Measurements from ENCODE around the gene EXOC7. TPM values are rescaled to one million over a fixed set of nuclear protein-coding genes. Genes with fewer than 3 reads are reported as not detected.
"Not testable (repeated sequence)": the region's sequence is repeated elsewhere in the genome, so short reads cannot be mapped to it uniquely, and the experiment has no call there.

Gene EXOC7
- total RNA-seq, 2 experiments from 2014 or later: 163 to 164 TPM

DNA sequence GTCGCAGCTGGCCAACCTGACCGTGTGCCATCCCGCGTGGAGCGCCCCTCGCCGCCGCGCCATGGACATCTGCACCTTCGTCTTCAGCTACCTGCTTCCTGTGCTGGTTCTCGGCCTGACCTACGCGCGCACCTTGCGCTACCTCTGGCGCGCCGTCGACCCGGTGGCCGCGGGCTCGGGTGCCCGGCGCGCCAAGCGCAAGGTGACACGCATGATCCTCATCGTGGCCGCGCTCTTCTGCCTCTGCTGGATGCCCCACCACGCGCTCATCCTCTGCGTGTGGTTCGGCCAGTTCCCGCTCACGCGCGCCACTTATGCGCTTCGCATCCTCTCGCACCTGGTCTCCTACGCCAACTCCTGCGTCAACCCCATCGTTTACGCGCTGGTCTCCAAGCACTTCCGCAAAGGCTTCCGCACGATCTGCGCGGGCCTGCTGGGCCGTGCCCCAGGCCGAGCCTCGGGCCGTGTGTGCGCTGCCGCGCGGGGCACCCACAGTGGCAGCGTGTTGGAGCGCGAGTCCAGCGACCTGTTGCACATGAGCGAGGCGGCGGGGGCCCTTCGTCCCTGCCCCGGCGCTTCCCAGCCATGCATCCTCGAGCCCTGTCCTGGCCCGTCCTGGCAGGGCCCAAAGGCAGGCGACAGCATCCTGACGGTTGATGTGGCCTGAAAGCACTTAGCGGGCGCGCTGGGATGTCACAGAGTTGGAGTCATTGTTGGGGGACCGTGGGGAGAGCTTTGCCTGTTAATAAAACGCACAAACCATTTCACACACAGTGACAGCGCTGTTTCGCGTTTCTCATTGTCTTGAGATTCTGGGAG lies 26.6 kb downstream of the EXOC7 start:
- Mint-ChIP-seq H3K4me3 (peak overlapping the region; percentile 82), H3K4me1 (peaks cover 16% of the 10 kb centered on the region), H3K36me3 (peaks cover 1% of the 10 kb centered on the region), H3K27me3 (peaks cover 55% of the 10 kb centered on the region), H3K9me3 (no peaks in the 10 kb centered on the region), H3K27ac (peak overlapping the region; percentile 65)
- peak; percentile 65 for DNase-seq
- ATAC-seq (ENCODE audit: low read depth): peak; percentile 35
- POLR2A ChIA-PET: interaction anchor here (0.5 to 1.4 kb wide), 6 partner anchors 8 to 1994 kb away, joined by 3 to 9 read pairs (median 3); partner anchors contain the start of gene LLGL2

DNA sequence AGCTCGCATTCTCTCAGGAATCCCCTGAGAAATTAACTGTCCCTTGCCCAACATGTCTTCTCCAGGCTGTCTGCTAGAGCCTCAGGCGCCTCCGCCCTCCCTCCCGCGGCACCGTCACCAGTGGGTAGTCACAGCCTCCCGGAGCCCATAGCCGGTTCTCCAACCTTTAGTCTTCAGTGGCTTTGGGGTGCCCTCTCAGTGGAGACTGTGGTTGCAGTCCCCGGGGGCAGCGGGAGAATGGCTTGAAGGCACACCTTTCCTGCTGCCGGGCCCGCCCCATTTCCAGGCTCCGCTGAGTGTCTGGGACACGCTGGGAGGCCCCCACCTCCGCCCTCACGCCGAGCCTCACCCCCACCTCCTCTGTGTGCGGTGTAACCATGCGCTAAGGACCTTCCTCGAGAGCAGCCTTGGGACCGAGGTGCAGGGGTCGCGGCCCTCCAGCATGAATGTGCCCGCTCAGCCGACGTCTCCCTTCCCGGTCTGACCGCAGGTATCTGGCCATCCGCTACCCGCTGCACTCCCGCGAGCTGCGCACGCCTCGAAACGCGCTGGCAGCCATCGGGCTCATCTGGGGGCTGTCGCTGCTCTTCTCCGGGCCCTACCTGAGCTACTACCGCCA lies 27.3 kb downstream of the EXOC7 start:
- H3K4me1 Mint-ChIP-seq: peaks cover 18% of the 10 kb centered on the region
- H3K27me3 Mint-ChIP-seq: peaks cover 55% of the 10 kb centered on the region
- POLR2A ChIA-PET: interaction anchor here (0.5 to 1.4 kb wide), 4 partner anchors 9 to 551 kb away, joined by 3 read pairs; partner anchors contain the start of gene LLGL2
- peak overlapping the region; percentile 82 for H3K4me3 Mint-ChIP-seq
- peak; percentile 40 for DNase-seq
- no peaks in the 10 kb centered on the region for H3K9me3 Mint-ChIP-seq
- peaks cover 1% of the 10 kb centered on the region for H3K36me3 Mint-ChIP-seq
- H3K27ac Mint-ChIP-seq: no peak overlapping the region
- ATAC-seq (ENCODE audit: low read depth): no peak

DNA sequence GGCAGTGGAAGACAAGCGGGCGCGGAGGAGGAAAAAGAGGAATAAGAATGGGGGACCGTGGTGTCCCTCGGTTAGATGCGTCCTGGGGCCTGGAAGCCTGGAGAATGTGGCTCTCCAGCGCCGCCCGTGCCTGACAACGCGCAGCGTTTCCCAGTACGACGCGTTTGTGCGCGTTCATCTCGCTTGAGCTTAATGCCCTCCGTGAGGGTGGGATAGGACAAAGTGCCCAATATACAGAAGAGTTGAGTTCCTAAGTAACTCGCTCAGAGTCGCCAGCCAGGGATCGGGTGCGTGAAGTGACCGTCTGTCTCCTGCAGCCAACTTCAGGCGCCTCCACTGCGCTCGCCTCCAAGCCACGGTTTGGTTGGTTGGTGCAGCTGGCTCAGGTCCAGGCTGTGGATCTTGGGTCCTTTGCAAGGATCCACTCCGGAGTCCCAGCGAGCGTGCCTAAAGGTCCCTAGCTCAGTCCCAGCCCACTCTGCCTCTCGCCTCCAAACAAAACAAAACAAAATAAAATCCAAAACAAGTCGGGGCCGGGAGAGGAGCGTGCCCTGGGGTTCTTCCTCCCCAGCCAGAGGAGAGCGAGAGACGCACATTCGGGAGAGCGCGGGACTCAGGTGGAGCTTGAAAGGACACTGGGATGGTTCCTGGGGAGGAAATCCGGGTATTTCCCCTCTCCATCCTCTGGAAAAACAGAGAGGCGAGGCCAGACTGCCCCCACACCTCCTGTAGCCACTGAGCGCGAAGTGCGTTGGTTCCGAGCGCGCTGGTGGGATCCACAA lies 28.0 kb downstream of the EXOC7 start:
- POLR2A ChIA-PET: interaction anchor here (1.3 kb wide), 1 partner anchor 179 kb away, joined by 3 read pairs; the partner anchor contains the start of gene TRIM65
- H3K9me3 Mint-ChIP-seq: no peaks in the 10 kb centered on the region
- ATAC-seq (ENCODE audit: low read depth) (no peak), DNase-seq (peak; percentile 39)
- H3K4me1 Mint-ChIP-seq: peaks cover 24% of the 10 kb centered on the region
- no peak overlapping the region for H3K27ac Mint-ChIP-seq
- peaks cover 1% of the 10 kb centered on the region for H3K36me3 Mint-ChIP-seq
- H3K27me3 Mint-ChIP-seq: peaks cover 55% of the 10 kb centered on the region
- H3K4me3 Mint-ChIP-seq: peak overlapping the region; percentile 82

DNA sequence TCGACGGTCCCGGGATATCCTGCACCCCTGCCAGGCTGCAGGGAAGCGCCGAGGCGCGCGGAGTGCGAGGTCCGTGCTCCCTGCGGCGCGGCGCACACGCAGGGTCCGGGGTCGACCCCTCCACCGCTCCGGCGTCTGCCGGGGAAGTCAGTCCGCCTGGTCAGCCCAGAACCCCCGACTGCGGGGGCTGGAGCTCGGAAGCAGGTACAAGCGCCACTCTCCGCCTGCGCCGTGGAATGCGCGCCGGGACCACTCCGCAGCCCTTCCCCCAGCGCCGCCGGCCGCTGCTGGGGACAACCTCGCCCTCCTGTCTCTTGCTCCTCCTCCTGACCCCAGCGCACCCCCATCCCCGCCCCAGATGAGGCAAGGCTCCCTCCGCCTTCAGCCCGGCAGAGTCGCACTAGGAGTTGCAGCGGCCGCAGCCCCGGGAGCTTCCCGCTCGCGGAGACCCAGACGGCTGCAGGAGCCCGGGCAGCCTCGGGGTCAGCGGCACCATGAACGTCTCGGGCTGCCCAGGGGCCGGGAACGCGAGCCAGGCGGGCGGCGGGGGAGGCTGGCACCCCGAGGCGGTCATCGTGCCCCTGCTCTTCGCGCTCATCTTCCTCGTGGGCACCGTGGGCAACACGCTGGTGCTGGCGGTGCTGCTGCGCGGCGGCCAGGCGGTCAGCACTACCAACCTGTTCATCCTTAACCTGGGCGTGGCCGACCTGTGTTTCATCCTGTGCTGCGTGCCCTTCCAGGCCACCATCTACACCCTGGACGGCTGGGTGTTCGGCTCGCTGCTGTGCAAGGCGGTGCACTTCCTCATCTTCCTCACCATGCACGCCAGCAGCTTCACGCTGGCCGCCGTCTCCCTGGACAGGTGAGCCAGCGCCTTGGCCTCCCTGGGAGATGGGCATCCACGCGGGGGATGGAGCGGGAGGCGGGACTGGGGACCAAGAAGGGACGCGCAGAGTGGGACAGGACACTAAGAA lies 28.9 kb downstream of the EXOC7 start, which contains the start of gene GALR2:
Gene GALR2, plus strand, starts transcription at position 392 of the 974 bp plus-strand sequence. Its CDS starts 103 bp downstream, at position 495.
- H3K27ac Mint-ChIP-seq: no peak within 1 kb of the TSS
- POLR2A ChIA-PET: interaction anchor here (1.3 kb wide), 1 partner anchor 178 kb away, joined by 3 read pairs; the partner anchor contains the start of gene TRIM65
- H3K4me3 Mint-ChIP-seq: peak within 1 kb of the TSS; percentile 82
- H3K4me1 Mint-ChIP-seq: peaks cover 29% of the 10 kb centered on the region
- DNase-seq: peak; percentile 40
- H3K27me3 Mint-ChIP-seq: peaks cover 55% of the 10 kb centered on the region
- no peaks in the 10 kb centered on the region for H3K9me3 Mint-ChIP-seq
- ATAC-seq (ENCODE audit: low read depth): no peak
- peaks cover 1% of the 10 kb centered on the region for H3K36me3 Mint-ChIP-seq

GRCh38 chr17:76072148-76072858 lies 31.3 kb downstream of the EXOC7 start, which contains the start of gene SRP68:
SRP68 (minus strand) TSS chr17:76072517; CDS start chr17:76072491, 26 bp downstream.
- peaks cover 31% of the 10 kb centered on the region for H3K4me1 Mint-ChIP-seq
- H3K4me3 Mint-ChIP-seq: peak within 1 kb of the TSS; percentile 97
- no peaks in the 10 kb centered on the region for H3K9me3 Mint-ChIP-seq
- POLR2A ChIA-PET: interaction anchor here (0.6 to 1.9 kb wide), 4 partner anchors 11 to 394 kb away, joined by 3 to 8 read pairs (median 4); partner anchors contain the start of gene TRIM65
- ATAC-seq (ENCODE audit: low read depth) (peak; percentile 93), DNase-seq (peak; percentile 88)
- H3K27ac Mint-ChIP-seq: peak within 1 kb of the TSS; percentile 96
- H3K27me3 Mint-ChIP-seq: peaks cover 33% of the 10 kb centered on the region
- H3K36me3 Mint-ChIP-seq: peaks cover 6% of the 10 kb centered on the region

DNA sequence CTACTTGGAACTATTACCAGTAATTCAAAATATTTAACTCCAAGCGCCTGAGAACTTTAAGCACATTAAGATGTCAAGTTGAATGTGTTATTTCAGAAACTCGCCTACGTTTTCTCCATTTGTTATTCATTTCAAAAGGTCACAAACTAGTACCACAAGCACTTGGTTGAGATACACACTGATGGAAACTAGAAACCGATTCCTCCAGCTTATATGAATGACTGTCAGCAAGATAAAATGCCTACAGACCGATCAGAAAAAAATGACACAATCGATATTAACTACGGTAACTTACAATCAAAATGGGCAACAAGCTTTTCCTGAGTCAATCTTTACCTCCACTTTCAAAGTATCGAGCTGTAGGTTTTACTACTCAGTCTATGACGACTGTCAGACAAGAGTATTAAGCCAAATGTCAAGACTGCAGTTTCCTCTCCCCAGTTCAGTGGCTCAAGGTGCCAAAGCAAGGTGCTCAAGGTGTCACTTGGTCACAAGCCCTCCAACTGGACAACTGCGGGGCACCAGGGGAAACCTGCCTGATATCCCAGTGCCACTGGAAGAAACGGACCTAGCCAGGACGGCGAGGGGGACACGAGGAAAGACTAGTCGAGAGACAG lies 31.9 kb downstream of the EXOC7 start:
- H3K4me1 Mint-ChIP-seq: peaks cover 28% of the 10 kb centered on the region
- POLR2A ChIA-PET: interaction anchor here (1.0 to 1.9 kb wide), 4 partner anchors 12 to 175 kb away, joined by 3 to 8 read pairs (median 4); partner anchors contain the start of gene TRIM65
- peaks cover 28% of the 10 kb centered on the region for H3K27me3 Mint-ChIP-seq
- DNase-seq (no peak), ATAC-seq (ENCODE audit: low read depth) (no peak)
- H3K4me3 Mint-ChIP-seq: peak overlapping the region; percentile 97
- H3K27ac Mint-ChIP-seq: peak overlapping the region; percentile 96
- peaks cover 8% of the 10 kb centered on the region for H3K36me3 Mint-ChIP-seq
- no peaks in the 10 kb centered on the region for H3K9me3 Mint-ChIP-seq

GRCh38 chr17:76065775-76066174 lies 37.8 kb downstream of the EXOC7 start:
- no peaks in the 10 kb centered on the region for H3K27me3 Mint-ChIP-seq
- H3K36me3 Mint-ChIP-seq: peaks cover 33% of the 10 kb centered on the region
- H3K4me3 Mint-ChIP-seq: no peak overlapping the region
- no peak for ATAC-seq (ENCODE audit: low read depth)
- no peak overlapping the region for H3K27ac Mint-ChIP-seq
- no peak for DNase-seq
- H3K4me1 Mint-ChIP-seq: peaks cover 14% of the 10 kb centered on the region
- POLR2A ChIA-PET: interaction anchor here (0.5 to 0.7 kb wide), 2 partner anchors 262 to 306 kb away, joined by 3 to 5 read pairs; no protein-coding TSS in a partner anchor
- no peaks in the 10 kb centered on the region for H3K9me3 Mint-ChIP-seq

DNA sequence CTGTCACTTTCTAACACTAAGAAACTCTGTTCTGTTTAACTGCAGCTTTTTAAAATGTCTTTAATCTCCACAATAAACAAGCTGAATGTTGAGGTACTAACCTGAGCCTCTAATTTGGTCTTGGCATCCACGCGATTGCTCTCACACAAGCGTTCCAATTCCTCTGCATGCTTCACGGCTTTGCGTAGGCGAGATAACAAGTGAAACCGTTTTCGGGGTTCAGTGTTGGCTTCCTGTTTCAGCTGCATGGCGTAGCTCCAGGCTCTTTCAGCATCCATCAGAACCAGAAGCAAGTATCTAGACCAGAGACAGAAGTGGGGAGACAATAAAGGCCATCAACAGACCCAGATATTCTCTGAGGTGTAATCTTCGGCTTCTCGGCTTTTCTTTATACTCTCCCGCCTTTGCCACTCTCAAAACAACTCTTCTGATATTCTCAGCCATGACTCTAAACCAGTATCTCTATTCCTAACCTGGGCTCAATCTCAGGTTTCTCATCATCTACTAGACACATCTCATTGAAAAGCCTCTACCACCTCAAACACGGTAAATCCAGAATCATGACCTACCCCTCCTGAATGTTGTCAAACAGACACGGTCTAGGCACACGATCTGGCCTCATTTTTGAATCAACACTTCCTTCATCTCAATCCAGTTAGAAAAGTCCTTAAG lies 39.6 kb downstream of the EXOC7 start:
- Mint-ChIP-seq H3K4me1 (peaks cover 6% of the 10 kb centered on the region), H3K27ac (peak overlapping the region; percentile 52), H3K9me3 (no peaks in the 10 kb centered on the region), H3K36me3 (peaks cover 40% of the 10 kb centered on the region), H3K4me3 (no peak overlapping the region), H3K27me3 (no peaks in the 10 kb centered on the region)
- POLR2A ChIA-PET: interaction anchor here (0.9 kb wide), 1 partner anchor 14 kb away, joined by 3 read pairs; no protein-coding TSS in a partner anchor
- ATAC-seq (ENCODE audit: low read depth) (no peak), DNase-seq (no peak)

DNA sequence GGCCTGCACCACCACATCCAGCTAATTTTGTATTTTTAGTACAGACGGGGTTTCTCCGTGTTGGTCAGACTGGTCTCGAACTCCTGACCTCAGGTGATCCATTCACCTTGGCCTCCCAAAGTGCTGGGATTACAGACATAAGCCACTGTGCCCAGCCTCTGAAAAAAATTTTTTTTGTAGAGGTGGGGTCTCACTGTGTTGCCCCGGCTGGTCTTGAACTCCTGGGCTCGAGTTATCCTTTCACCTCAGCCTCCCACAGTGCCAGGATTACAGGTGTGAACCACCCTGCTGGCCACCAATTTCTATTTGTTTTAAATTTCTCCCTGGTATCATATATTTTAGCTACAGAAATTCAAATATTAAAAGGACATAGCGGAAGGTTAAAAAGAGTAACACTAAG lies 45.3 kb downstream of the EXOC7 start:
- H3K36me3 Mint-ChIP-seq: peaks cover 30% of the 10 kb centered on the region
- not testable (repeated sequence) for H3K27me3 Mint-ChIP-seq; H3K4me1 Mint-ChIP-seq; H3K4me3 Mint-ChIP-seq; DNase-seq; H3K9me3 Mint-ChIP-seq; ATAC-seq (ENCODE audit: low read depth); H3K27ac Mint-ChIP-seq
- POLR2A ChIA-PET: interaction anchor here (0.7 kb wide), 1 partner anchor 154 kb away, joined by 3 read pairs; no protein-coding TSS in a partner anchor

- H3K27me3 Mint-ChIP-seq: no peaks in the 10 kb centered on the region
- no peak overlapping the region for H3K4me3 Mint-ChIP-seq
- H3K36me3 Mint-ChIP-seq: peaks cover 26% of the 10 kb centered on the region
- DNase-seq: no peak
- H3K4me1 Mint-ChIP-seq: no peaks in the 10 kb centered on the region
- H3K9me3 Mint-ChIP-seq: no peaks in the 10 kb centered on the region
- peak; percentile 50 for ATAC-seq (ENCODE audit: low read depth)
- no peak overlapping the region for H3K27ac Mint-ChIP-seq
- POLR2A ChIA-PET: interaction anchor here (1.3 kb wide), 1 partner anchor 42 kb away, joined by 4 read pairs; no protein-coding TSS in a partner anchor
Measured at GRCh38 chr17:76056882-76057281, 46.7 kb downstream of the EXOC7 start.

Measured in activated naive CD8-positive, alpha-beta T cell treated with anti-CD3 and anti-CD28 coated beads, Interleukin-2, amount 10 ng/mL, durations not matched to agents 7 days and 5 days (primary cell).